AG09319 (cell line): ENCODE results near the gene SH3TC1.
A peak's percentile ranks its signal among the peaks of the same experiment; 100 is the strongest.

Source experiments
- DNase-seq: peaks from one replicate; pipeline ENCODE4 v3.0.0-alpha.2; 2010; ENCODE audit warnings: low read depth; ENCODE audit errors: extremely low read depth
- CTCF ChIP-seq: IDR thresholded peaks from 2 replicates; pipeline ENCODE4 v1.5.1; 2011; ENCODE audit warnings: low read depth, mild to moderate bottlenecking, inconsistent platforms, low read length, moderate library complexity

Gene SH3TC1

GRCh38 chr4:8280876-8281440 is 81.9 kb downstream of the SH3TC1 start:
- no peak for DNase-seq

GRCh38 chr4:8281519-8282133 is 82.5 kb downstream of the SH3TC1 start:
- no peak for TF ChIP-seq CTCF
- peak; percentile 86 for DNase-seq

More at GRCh38 chr4:8280876-8281440, 81.9 kb downstream of the SH3TC1 start:
- TF ChIP-seq CTCF, result no peak

GRCh38 chr4:8282134-8282641 is 83.1 kb downstream of the SH3TC1 start:
- no peak for DNase-seq
- no peak for TF ChIP-seq CTCF

- no peak for DNase-seq
- TF ChIP-seq CTCF, result no peak
Observed at GRCh38 chr4:8282742-8283141, 83.7 kb downstream of the SH3TC1 start.

GRCh38 chr4:8283161-8283560 is 84.1 kb downstream of the SH3TC1 start:
- no peak for TF ChIP-seq CTCF
- no peak for DNase-seq

GRCh38 chr4:8283631-8284121 is 84.6 kb downstream of the SH3TC1 start:
- DNase-seq, result no peak
- TF ChIP-seq CTCF, result no peak

GRCh38 chr4:8284391-8284790 is 85.3 kb downstream of the SH3TC1 start:
- no peak for TF ChIP-seq CTCF
- DNase-seq, result no peak
